GM12891 (cell line): ENCODE measurements around the gene ATP1B1.

Source experiments
- POLR2A ChIP-seq: IDR thresholded peaks from 2 replicates; pipeline ENCODE4 v1.6.1; 2011; ENCODE audit warnings: low read depth, low read length, control low read depth
- POLR2AphosphoS5 ChIP-seq: IDR thresholded peaks from 2 replicates; pipeline ENCODE4 v1.6.1; 2011; ENCODE audit warnings: low read depth, low read length, control low read depth
- TAF1 ChIP-seq: IDR thresholded peaks from 2 replicates; pipeline ENCODE4 v1.6.1; 2011; ENCODE audit warnings: low read depth, low read length, control low read depth

DNA sequence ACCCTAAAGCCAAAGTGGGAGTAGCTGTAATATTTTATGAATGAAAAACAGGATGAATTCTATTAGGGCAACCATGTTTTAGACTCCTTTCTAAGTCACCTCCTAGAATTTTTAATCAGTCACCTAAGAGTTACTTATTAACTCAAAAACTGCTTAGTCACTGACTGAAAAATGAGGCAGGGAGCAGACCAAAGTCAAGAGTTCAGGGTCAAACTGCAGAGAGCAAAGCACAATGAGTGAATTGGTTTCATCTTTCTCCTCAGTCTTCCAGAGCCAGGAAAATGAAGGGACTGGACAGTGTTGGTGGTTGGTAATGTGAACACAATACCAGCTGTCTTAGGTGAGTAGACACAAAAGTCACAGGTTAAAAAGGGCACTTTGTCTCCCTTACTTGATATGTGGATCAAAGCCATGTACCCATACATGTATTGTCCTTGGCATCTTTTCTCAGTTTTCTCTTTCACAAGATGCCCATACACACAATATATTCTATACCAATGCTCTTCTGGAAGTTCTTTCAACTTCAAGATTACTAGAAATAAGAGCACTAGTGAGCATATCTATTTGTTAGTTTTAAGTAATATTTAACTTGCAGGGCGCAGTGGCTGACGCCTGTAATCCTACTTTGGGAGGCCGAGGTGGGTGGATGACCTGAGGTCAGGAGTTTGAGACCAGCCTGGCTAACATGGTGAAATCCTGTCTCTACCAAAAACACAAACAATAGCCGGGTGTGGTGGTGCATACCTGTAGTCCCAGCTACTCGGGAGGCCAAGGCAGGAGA is 42.2 kb downstream of the ATP1B1 start:
- no peak for TF ChIP-seq POLR2A
- no peak for TF ChIP-seq TAF1
- TF ChIP-seq POLR2AphosphoS5 = no peak
